Astrocyte (in vitro differentiated cells and primary cell): ENCODE results near the gene PHLDA1. TPM values are rescaled to one million over a fixed set of nuclear protein-coding genes. Genes with fewer than 3 reads are reported as not detected.

Experiments
- DNase-seq: peaks from one replicate; pipeline ENCODE4 v3.0.0-alpha.2; 2010; ENCODE audit warnings: low read depth
- FAIRE-seq: peaks from 2 replicates; lab custom pipeline; 2011; peaks lifted over from hg19 to GRCh38; lab: Jason Lieb, UNC
- H2AFZ ChIP-seq: 2 replicates; pipeline ENCODE4 v1.6.0; 2012; ENCODE audit warnings: low read depth, low read length, inconsistent platforms
- H3K27ac ChIP-seq: 2 replicates; pipeline ENCODE4 v1.5.1; 2011; ENCODE audit warnings: low read depth, low read length, inconsistent platforms
- H3K27me3 ChIP-seq: 2 replicates; pipeline ENCODE4 v1.6.0; 2011; ENCODE audit warnings: low read length, inconsistent platforms; ENCODE audit not compliant: insufficient read depth
- H3K36me3 ChIP-seq: 2 replicates; pipeline ENCODE4 v1.5.1; 2011; ENCODE audit warnings: low read length, inconsistent platforms; ENCODE audit not compliant: insufficient read depth
- H3K4me1 ChIP-seq: 2 replicates; pipeline ENCODE4 v1.5.1; 2011; ENCODE audit warnings: low read length, inconsistent platforms; ENCODE audit not compliant: insufficient read depth
- H3K4me2 ChIP-seq: 2 replicates; pipeline ENCODE4 v1.6.0; 2012; ENCODE audit warnings: low read length, inconsistent platforms
- H3K4me3 ChIP-seq: 2 replicates; pipeline ENCODE4 v1.5.1; 2011; ENCODE audit warnings: low read depth, mild to moderate bottlenecking, low read length, inconsistent platforms; ENCODE audit not compliant: insufficient read depth
- H3K79me2 ChIP-seq: 2 replicates; pipeline ENCODE4 v1.6.0; 2012; ENCODE audit warnings: mild to moderate bottlenecking, low read length, inconsistent platforms; ENCODE audit not compliant: insufficient read depth
- H3K9ac ChIP-seq: 2 replicates; pipeline ENCODE4 v1.6.0; 2012; ENCODE audit warnings: mild to moderate bottlenecking, low read length, inconsistent platforms
- H3K9me3 ChIP-seq: 2 replicates; pipeline ENCODE4 v1.5.1; 2012; ENCODE audit warnings: low read depth, mild to moderate bottlenecking, low read length, inconsistent platforms; ENCODE audit not compliant: insufficient read depth
- H4K20me1 ChIP-seq: 2 replicates; pipeline ENCODE4 v1.6.0; 2012; ENCODE audit warnings: low read length, inconsistent platforms; ENCODE audit not compliant: insufficient read depth
- H3K27ac Mint-ChIP-seq: one replicate; pipeline ENCODE4 v1.8.0; 2021; ENCODE audit warnings: mild to moderate bottlenecking, mixed read lengths; ENCODE audit not compliant: unreplicated experiment
- H3K27me3 Mint-ChIP-seq: one replicate; pipeline ENCODE4 v1.8.0; 2021; ENCODE audit warnings: low read depth, mixed read lengths; ENCODE audit not compliant: unreplicated experiment
- H3K36me3 Mint-ChIP-seq: one replicate; pipeline ENCODE4 v1.8.0; 2021; ENCODE audit warnings: low read depth, mixed read lengths; ENCODE audit not compliant: unreplicated experiment
- H3K4me1 Mint-ChIP-seq: one replicate; pipeline ENCODE4 v1.8.0; 2021; ENCODE audit warnings: low read depth, mixed read lengths; ENCODE audit not compliant: unreplicated experiment
- H3K4me3 Mint-ChIP-seq: one replicate; pipeline ENCODE4 v1.8.0; 2021; ENCODE audit warnings: mild to moderate bottlenecking, moderate library complexity, mixed read lengths; ENCODE audit not compliant: unreplicated experiment
- H3K9me3 Mint-ChIP-seq: one replicate; pipeline ENCODE4 v1.8.0; 2021; ENCODE audit warnings: mild to moderate bottlenecking, mixed read lengths; ENCODE audit not compliant: unreplicated experiment
- EZH2 ChIP-seq: IDR thresholded peaks from 2 replicates; pipeline ENCODE4 v1.6.1; 2012; ENCODE audit warnings: mild to moderate bottlenecking, low read length, inconsistent platforms; ENCODE audit not compliant: insufficient read depth
- total RNA-seq: library from RNA; stranded (reverse); gene quantifications from 2 replicates; pipeline ENCODE4 v1.2.1, GENCODE V29; 2021
- TF ChIP-seq, protein P1 (sequence below): IDR thresholded peaks from 2 replicates; pipeline ENCODE4 v1.5.1; 2011; ENCODE audit warnings: low read depth, mild to moderate bottlenecking, inconsistent platforms, low read length, moderate library complexity; ENCODE audit not compliant: insufficient read depth

PHLDA1 gene
- total RNA-seq, 1 donor from 2014 or later: 43.9 TPM

DNA sequence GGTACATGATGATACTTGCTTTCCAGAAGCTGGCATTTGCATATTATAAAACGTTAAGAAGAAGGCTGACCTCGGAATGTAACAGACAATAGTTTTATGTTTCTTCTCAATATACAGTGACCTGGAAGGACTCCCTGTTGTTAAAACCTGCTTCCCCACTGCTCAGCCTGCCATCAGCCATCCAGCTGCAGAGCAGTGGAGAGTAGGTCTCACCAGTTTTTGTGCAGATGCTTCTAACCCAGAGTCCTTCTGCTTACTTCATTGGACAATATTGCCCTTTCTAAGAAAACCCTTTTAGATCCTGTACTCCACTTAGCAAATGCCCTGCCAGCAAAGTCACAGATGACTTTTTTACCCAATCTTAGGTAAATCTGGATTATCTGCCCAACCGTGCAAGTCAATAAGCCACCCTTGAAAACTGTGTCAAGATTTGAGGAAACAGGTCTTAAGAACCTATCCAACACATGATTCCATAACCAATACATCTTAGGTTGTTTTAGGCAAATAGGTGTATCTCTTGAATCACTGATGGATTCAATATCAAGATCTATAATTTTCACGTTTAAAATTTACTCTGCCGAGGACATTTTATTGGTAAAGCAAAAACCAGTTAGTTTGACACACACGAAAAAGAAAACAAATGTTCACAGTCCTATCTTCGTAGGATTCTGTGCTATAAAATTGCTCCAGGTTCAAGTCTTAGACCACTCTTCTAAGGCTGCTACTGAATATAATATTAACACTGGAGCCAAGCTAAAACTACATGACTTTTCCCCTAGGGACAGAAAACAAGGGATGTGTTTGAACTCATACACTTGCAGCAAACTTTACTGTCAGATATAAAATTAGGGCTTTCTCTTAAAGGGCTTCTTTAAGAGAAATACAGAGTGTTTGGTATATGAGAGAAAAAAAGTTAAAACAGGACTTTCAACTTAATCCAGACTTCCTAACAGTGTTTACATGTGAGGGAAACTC lies 5.7 kb downstream of the PHLDA1 start:
- peak overlapping the region; percentile 73 for H3K27ac Mint-ChIP-seq
- Histone ChIP-seq H3K4me2 (peak overlapping the region; percentile 84), H3K9me3 (no peaks in the 10 kb centered on the region), H3K79me2 (peaks cover 42% of the 10 kb centered on the region), H3K4me3 (no peak overlapping the region), H3K4me1 (peaks cover 30% of the 10 kb centered on the region), H3K27me3 (no peaks in the 10 kb centered on the region), H3K36me3 (peaks cover 19% of the 10 kb centered on the region), H4K20me1 (peaks cover 29% of the 10 kb centered on the region), H3K27ac (peak overlapping the region; percentile 21), H2AFZ (no peak overlapping the region), H3K9ac (peak overlapping the region; percentile 16)
- no peaks in the 10 kb centered on the region for H3K27me3 Mint-ChIP-seq
- no peaks in the 10 kb centered on the region for H3K9me3 Mint-ChIP-seq
- DNase-seq (peak; percentile 51), FAIRE-seq (no peak)
- H3K4me1 Mint-ChIP-seq: peaks cover 26% of the 10 kb centered on the region
- TF ChIP-seq, protein P1, sequence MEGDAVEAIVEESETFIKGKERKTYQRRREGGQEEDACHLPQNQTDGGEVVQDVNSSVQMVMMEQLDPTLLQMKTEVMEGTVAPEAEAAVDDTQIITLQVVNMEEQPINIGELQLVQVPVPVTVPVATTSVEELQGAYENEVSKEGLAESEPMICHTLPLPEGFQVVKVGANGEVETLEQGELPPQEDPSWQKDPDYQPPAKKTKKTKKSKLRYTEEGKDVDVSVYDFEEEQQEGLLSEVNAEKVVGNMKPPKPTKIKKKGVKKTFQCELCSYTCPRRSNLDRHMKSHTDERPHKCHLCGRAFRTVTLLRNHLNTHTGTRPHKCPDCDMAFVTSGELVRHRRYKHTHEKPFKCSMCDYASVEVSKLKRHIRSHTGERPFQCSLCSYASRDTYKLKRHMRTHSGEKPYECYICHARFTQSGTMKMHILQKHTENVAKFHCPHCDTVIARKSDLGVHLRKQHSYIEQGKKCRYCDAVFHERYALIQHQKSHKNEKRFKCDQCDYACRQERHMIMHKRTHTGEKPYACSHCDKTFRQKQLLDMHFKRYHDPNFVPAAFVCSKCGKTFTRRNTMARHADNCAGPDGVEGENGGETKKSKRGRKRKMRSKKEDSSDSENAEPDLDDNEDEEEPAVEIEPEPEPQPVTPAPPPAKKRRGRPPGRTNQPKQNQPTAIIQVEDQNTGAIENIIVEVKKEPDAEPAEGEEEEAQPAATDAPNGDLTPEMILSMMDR: no peak
- H3K36me3 Mint-ChIP-seq: peaks cover 15% of the 10 kb centered on the region
- peak overlapping the region; percentile 57 for H3K4me3 Mint-ChIP-seq

DNA sequence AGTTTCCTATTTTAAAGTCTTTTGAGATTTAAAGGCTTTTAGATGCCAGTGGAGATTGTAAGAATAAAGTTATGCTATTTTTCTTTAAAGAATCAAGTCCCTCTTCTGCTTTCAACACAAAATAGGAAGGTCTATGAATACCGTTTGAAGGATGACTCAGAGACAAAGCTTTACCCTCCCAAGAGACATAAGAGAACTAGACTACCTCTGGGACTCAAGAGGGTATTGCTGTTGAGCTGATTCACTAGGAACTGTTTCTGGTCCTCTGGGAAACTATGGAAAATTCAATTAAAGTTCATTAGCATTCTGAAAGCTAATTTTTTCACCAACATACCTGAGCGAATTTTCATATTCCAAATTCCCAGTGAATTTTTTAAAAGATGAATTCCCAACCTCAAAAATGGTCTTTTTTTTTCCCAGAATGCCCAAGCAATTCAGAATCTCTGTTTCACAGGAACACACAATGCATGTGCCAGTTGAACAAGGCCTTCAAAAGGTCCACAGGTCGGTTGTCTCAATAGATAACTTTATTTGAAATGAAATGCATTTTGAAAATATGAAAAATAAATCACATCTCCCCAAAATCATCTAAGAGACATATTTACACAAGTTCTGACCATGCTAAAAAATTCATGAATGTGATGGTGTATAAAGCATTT lies 6.5 kb downstream of the PHLDA1 start:
- no peak for TF ChIP-seq EZH2
- TF ChIP-seq, protein P1: no peak
- peak overlapping the region; percentile 25 for H3K27ac ChIP-seq
- peaks cover 21% of the 10 kb centered on the region for H4K20me1 ChIP-seq
- peak overlapping the region; percentile 16 for H3K9ac ChIP-seq
- H3K36me3 Mint-ChIP-seq: peaks cover 12% of the 10 kb centered on the region
- peaks cover 36% of the 10 kb centered on the region for H3K4me1 ChIP-seq
- H3K27ac Mint-ChIP-seq: peak overlapping the region; percentile 73
- H3K36me3 ChIP-seq: peaks cover 19% of the 10 kb centered on the region
- H3K79me2 ChIP-seq: peaks cover 34% of the 10 kb centered on the region
- H3K27me3 Mint-ChIP-seq: no peaks in the 10 kb centered on the region
- no peak overlapping the region for H2AFZ ChIP-seq
- H3K27me3 ChIP-seq: no peaks in the 10 kb centered on the region
- H3K9me3 ChIP-seq: no peaks in the 10 kb centered on the region
- peak overlapping the region; percentile 57 for H3K4me3 Mint-ChIP-seq
- FAIRE-seq: peak; percentile 23
- no peak overlapping the region for H3K4me3 ChIP-seq
- peaks cover 32% of the 10 kb centered on the region for H3K4me1 Mint-ChIP-seq
- peak overlapping the region; percentile 84 for H3K4me2 ChIP-seq
- H3K9me3 Mint-ChIP-seq: no peaks in the 10 kb centered on the region
- DNase-seq: peak; percentile 84
